Fibroblast of upper back skin (primary cell): Measurements from ENCODE around the gene IBSP.

ENCODE experiments used
- DNase-seq: peaks from one replicate; pipeline ENCODE4 v3.0.0-alpha.2; 2013

The IBSP gene

DNA sequence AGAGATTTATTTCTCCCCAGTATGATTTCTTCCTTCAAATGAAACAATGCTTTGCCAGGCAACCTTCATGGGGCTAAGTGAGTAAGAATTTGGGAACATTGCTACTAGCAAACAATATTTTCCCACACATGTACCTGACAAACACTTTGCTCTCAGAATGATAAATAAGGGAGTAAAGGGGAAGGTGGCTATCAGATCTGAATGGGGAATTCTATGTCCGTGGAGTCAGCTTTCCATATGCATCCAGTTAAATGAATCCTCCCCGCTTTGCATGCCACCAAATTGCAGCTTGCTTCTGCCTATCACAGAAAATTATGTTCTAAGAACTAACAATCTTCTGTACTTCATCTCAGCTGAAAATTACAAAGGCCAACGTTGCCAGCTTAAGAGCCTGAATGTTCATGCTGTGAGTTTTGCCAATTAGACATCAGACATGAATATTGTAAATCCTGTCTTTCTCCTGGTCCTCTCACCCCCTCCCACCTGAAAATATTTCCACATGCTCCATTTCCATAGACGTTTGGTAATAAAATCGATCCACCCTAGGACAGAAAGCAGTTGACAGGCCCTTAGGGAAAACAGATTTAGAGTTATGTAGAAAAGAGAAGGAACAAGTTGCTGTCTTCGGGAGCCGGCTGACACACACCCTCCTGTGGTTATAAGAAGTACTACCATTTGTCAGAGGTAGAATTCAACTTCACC lies 39.7 kb downstream of the IBSP start:
- DNase-seq, result peak; percentile 49

GRCh38 chr4:87839592-87839946 lies 40.2 kb downstream of the IBSP start:
- DNase-seq, result no peak

DNA sequence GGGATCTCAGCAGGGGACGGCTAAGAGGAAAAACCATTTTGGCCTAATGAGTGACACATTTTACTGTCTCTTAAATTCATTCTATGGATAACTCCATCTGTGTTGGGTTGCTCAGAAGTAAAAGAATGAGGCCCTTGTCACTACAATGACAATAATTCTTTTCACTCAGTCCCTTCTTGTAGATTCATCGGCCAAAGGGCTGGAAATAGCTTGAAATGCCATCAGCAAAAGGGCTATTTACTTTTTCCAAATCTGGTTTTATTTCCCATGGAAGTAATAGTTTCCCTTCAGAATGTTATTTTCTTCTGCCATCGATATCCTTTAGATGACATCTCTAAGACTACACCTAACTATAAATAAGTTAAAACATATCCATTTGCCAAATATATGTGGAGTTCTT lies 40.8 kb downstream of the IBSP start:
- no peak for DNase-seq

- peak; percentile 92 for DNase-seq
Observed at GRCh38 chr4:87843936-87844335, 44.6 kb downstream of the IBSP start.

DNA sequence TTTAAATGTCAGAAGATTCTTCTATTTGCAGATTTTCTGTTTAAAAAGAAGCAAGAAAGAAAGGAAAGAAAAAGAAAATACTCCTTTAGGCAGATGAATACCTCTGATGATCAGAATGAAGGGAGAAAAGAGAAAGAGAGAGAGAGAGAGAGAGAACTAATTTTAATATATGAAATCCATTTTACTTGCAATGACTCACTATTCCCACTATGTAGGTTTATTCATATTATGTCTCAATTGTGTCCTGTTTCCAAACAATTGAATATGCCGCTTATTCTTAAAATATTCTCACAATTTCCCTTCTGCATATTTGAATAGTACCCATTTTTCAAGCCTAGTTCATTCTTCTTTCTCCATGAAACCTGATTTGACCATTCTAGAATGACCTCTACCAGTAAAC lies 45.1 kb downstream of the IBSP start:
- DNase-seq, result peak; percentile 34

GRCh38 chr4:87846226-87846625 lies 46.9 kb downstream of the IBSP start:
- no peak for DNase-seq

DNA sequence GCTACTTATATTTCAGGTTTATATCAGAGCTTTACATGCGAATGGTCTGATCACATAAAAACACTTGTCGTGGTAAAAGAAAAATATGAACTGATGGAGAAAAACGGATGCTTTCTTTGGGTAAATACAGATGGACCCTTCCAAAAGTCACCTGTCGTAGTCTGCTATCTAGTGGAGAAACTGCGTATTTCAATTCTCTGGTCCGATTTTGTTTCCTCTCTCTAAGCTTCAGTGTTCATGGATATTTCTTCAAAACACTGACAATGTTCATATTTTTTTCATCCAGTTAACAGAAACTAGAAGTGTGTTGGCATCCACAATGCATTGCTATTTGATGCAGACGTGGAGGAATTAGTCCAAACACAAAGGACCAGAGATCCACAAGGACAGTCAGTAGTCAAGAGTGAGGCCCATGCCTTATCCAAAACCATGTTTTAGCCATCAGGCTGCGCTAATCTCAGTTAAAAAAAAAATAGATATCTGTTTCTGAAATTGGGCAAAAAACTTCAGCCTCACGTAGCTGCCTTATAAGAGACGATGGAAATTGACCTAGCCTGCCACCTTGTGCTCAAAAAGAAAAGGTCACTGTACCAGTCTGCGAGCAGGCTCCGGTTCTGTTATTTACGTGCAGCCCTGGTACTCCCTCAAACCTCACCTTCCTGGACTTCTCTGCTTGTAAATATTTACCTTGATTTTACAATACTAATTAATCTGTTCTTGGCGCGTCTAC lies 49.4 kb downstream of the IBSP start:
- peak; percentile 69 for DNase-seq

- no peak for DNase-seq
Observed at GRCh38 chr4:87849612-87850011, 50.3 kb downstream of the IBSP start.

DNA sequence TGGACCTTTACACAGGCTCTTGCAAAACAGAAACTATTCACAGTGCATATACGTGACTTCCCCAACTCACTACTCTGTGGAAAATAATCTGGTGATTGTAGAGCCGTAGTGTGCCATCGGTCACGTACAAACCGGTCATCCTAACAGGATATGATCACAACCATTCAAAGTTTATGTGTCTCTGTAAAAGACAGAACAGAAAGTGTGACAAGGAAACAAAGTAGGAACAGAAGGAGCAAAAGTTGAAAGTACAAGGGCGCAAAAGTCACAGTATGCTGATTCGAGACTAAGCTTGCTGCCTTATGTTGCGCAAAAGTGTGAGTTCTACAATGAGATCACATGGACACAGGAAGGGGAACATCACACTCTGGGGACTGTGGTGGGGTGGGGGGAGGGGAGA lies 52.0 kb downstream of the IBSP start:
- DNase-seq, result no peak

DNA sequence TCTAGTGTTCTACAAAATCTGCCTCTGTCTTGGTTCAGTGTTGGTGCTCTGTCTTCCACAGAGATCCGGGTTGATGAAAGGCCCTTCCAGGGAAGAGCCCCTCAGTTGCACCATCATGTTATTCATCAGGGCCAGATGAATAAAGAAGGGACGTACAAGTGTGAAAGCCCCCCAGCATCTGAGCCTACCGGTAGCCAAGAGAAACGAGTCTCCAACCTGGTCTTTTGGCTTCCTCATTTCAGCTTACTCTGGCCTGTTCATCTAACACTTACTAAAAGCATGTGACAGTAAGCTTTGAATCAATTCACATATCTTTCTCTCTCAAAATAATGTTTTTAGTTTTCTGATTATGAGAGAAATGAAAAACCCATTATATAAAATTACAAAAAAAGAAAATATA lies 52.6 kb downstream of the IBSP start:
- DNase-seq, result no peak

- peak; percentile 62 for DNase-seq
Observed at GRCh38 chr4:87853108-87853507, 53.8 kb downstream of the IBSP start.

GRCh38 chr4:87853891-87854290 lies 54.5 kb downstream of the IBSP start:
- no peak for DNase-seq

DNA sequence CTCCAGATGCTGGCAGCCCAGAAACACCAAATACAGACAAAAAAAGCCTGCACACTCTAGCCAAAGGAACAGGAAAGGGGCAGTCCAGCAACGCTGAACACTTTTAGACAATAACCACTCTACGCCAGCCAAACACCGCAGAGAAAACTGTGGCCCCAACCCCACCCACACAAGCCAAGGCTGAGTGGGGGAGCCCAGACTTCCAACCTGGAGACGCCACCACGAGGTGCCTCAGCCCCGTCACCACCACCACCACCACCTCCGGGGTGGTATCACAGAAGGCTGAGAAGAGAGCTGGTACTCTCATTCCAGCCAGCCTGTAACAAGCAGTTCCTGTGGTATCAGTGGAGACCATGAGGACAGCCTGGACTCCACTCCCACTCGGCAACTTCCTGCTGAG lies 56.2 kb downstream of the IBSP start:
- no peak for DNase-seq

DNA sequence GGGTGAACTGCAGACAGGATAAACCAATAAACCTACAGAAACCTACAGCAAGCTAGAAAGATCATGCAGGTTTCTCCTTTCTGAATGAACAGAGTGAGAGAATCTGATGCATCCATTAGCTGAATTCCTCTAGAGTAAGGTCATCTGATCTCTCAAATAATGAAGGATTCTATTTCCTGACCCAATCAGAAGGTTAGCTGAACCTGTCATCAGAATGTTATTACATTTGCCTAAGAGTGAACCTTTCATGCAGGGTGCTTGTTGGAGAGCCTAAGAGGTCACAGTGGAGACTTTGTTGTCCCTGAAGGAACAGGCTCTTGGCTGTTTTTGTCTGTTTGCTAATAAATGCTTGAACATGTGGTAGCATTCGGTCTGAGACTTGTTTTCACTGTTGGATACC lies 57.5 kb downstream of the IBSP start:
- no peak for DNase-seq

- DNase-seq, result no peak
Observed at GRCh38 chr4:87857789-87858188, 58.4 kb downstream of the IBSP start.
